Skin epidermis (tissue), 12 donors: ENCODE measurements around the gene ADCY10.
A peak's percentile ranks its signal among the peaks of the same experiment; 100 is the strongest.

Source experiments
- H3K27ac ChIP-seq, 21 experiments: fragments of 200-600 bp; sonication (generic) in 11 of 21; one replicate each; pipeline ENCODE4 v1.5.0; 2020; ENCODE audit warnings: mild to moderate bottlenecking in 3 of 21, inconsistent platforms in 2 of 21, moderate library complexity in 2 of 21
- H3K4me3 ChIP-seq, 7 experiments: fragments of 200-600 bp; sonication (generic) in 2 of 7; one replicate each; pipeline ENCODE4 v1.5.0; 2020; ENCODE audit warnings: inconsistent platforms in 2 of 7, mild to moderate bottlenecking in 2 of 7, moderate library complexity in 1 of 7

Gene ADCY10

DNA sequence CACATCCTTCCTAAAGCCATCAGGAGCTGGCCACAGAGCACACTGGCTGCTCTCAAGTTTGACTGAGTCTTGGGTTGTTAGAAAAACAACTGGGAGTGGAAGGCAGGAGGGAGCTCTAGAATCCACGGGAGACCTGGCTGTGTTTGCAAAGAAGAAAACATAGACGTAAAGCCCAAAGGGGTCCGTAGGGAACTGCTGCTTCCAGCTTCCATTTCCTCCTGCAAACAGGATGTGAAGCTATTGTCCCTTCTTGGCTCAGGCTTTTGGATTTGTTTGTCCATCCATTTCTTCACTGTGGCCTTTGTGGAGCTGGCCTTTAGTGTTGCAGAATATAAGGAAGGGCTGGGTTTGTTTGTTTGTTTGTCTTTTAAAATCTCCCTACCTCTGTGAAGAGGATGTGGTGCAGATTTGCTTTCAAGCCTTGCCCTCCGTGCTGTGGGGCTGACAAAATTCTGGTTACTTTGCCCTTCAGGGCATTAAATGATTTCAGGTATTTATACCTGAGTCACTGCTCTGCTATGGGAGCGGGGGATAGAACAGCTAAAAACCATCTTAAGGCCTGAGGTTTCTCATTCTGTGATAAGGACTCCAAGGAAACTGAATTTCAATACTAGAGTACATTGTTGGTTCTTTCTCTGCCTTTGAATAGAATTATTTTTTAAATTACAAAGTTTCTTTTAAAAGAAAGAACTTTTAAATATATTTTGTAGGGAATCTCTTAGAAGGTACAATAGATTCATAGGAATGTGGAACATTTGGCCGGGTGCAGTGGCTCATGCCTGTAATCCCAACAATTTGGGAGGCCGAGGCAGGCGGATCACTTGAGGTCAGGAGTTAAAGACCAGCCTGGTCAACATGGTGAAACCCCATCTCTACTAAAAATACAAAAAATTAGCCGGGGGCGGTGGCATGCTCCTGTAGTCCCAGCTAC lies 117.9 kb downstream of the ADCY10 start:
- Histone ChIP-seq H3K4me3 (no peak overlapping the region), H3K27ac (peak overlapping the region in 17 of 21 experiments; percentile 6 to 78 (median 54))

DNA sequence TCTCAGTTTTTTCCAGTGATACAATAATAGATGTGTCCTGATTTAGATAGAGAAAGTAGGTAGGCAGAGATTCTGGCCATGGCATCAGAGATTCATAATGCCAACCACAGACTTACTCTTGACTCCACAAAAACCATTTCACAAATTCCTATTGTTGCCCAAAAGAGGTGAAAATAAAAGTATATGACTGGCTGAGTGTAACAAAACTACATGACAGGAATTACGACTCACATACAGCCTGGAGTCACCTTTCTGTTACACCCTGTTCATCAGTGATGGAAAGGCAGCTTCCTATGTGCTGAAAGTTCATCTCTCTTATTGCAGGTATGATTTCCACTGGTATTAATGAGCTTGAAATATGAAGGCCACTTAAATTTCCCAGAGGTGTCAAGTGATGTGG lies 119.9 kb downstream of the ADCY10 start:
- Histone ChIP-seq H3K27ac (peak overlapping the region in 1 of 21 experiments; percentile 30), H3K4me3 (no peak overlapping the region)

DNA sequence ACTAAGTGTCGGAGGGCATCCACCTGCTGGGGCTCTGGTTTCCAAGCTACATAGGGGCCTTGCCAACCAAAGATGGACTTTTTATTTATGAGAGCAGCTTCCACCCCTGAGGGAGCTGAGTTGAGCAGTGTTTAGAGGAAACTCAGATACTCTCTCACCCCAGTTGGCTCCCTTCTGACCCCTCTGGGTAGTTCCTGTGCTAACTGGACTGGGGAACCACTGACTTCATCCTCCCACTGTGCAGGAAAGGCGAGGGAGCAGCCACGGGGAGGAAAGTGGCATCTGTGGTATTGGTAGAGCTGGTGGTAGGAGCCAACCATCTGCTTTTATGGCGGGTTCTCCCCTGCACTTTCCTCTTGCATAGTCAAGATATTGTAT lies 121.8 kb downstream of the ADCY10 start:
- peak overlapping the region in 2 of 21 experiments; percentile 31 to 46 for H3K27ac ChIP-seq
- no peak overlapping the region for H3K4me3 ChIP-seq

DNA sequence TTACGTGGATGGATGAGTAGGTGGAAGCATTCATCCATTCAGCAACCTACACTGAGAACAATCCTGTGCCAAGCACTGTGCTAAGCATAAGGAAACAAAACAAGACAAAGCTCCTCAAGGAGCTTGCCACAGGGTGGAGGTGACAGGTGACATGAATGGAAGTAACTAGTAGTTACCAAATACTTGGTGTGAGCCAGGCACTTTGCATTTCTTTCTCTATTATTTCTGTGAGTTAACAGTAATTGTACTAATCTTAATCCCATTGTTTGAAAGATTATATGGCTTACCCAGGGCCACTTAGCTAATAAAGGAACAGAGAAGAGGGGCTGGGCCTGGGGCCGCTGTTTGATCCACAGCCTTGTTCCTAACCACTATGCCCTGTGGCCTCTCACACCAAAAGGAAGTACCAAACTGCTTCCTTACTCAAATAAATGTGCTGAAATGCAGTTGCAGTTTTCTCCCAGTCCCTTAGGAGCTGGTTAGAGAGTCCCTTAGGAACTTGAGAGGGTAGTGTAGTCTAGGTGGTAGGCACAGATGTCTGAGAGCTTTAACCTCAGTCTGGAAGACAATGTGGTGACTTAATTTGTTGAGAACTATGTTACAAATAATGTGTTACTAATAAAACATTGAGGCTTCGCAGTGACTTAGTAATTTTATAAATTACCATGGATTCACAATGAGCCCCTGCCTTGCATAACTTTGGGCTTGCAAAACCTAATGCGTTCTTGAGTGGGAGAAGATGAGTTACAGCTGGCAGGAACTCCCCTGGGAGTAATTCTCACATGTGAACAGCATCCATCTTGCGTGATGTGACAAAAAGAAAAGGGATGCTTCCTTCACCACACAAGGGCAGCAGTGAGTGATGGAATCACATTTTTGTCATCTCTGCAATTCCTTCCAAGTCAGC lies 122.4 kb downstream of the ADCY10 start:
- Histone ChIP-seq H3K4me3 (no peak overlapping the region), H3K27ac (peak overlapping the region in 14 of 21 experiments; percentile 0 to 66 (median 26))

DNA sequence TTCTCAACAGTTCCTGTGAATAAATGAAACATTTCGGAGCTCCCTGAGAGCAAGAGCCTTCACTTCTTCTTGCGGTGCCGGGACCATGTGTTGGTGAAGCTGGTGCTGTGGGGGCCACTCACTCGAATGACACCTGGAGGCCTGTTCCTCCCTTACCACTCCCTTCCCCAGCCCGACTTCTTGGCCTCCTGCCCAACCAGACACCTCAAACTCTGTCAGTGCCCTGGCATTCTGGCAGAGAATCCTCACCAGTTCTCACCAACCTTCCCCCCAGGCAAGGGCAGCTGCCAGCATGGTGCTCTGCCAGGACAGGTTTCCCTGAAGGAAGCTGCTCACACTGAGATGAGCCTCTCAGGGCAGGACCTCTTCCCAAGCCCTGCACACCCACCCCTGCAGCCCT lies 123.8 kb downstream of the ADCY10 start:
- Histone ChIP-seq H3K4me3 (no peak overlapping the region), H3K27ac (peak overlapping the region in 9 of 21 experiments; percentile 21 to 79 (median 45))

DNA sequence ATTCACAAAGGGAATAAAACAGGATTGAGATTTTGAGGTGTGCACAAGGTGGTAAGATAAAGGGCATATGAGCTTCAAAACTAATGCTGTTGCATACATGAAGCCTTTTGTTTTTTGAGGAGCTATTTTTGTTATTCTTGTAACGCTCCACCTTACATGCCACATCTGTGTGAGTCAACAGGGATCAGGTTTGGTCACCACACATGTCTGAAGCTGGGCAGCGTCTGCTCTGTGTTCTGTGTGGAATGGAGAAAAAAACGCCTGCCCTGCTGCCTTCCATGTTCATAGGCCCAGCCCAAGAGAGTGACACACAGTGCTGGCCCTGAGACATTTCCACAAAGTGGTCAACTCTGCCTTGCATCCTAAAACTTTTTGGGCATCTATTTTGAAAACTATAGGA lies 124.4 kb downstream of the ADCY10 start:
- H3K4me3 ChIP-seq: no peak overlapping the region

DNA sequence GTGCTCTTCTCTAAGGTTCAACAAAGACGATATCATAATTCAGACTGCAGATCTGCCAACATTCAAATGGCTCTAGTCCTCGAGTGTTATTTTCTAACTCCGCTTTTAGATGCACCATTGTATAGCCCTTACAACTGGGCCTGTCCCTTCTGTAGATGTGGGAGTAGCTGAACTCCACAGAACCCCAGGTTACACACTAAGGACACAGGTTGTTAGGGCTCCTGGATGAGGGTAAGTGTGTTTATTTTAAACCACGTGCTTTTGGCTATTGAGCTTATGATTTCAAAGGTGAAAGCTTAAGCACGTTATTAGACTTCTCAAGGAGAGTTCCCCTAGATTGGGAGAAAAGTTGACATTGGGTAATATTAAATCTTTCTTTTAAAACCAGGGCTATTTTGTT lies 127.4 kb downstream of the ADCY10 start:
- Histone ChIP-seq H3K4me3 (no peak overlapping the region), H3K27ac (no peak overlapping the region)

More for the DNA sequence above, 124.4 kb downstream of the ADCY10 start:
- H3K27ac ChIP-seq: peak overlapping the region in 10 of 21 experiments; percentile 21 to 79 (median 40)

DNA sequence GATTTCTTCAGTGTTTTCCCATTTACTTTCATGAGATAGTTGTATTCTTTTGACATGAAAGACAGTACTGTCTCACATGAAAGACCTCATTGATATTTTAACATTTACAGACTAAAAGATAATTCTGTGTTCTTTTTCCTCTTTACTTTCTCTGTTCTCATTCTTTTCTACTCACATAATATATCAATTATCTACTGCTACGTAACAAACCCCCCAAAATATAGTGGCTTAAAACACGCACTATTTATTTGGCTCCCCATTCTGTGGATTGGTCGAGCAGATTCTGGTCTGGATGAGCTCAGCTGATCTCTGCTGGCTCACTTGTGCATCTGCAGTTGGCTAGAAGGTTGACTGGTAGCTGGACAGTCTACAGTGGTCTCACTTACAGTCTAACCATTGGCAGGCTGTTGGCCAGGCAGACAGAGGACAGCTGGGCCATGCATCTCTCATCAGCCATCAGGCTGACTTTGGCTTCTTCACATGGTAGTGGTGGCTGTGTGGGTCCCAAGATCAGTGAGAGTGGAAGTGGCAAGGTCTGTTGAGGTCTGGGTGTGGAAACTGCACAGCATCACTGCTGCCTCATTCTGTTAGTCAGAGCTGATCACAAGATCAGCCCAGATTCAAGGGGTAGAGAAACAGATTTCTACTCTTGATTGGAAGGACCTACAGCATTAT lies 128.9 kb downstream of the ADCY10 start:
- no peak overlapping the region for H3K4me3 ChIP-seq
- no peak overlapping the region for H3K27ac ChIP-seq

DNA sequence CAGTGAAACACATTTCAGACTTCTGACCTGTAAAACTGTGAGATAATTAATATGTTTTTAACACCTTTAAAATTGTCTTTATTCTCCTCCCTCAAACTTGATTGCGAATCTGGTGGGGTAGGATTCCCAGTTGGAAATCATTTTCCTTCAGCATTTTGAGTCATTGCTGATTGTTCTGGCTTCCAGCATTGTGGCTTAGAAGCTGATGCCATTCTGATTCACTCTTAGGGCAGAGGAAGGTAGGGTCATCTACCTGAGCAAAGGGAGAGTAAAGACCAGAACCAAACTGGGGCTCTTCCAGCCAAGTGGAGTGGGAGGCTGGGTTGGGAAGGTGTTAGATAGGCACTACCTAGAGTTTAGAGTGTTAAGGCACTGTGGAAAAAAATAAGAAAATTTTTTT lies 131.0 kb downstream of the ADCY10 start:
- Histone ChIP-seq H3K4me3 (no peak overlapping the region), H3K27ac (no peak overlapping the region)

DNA sequence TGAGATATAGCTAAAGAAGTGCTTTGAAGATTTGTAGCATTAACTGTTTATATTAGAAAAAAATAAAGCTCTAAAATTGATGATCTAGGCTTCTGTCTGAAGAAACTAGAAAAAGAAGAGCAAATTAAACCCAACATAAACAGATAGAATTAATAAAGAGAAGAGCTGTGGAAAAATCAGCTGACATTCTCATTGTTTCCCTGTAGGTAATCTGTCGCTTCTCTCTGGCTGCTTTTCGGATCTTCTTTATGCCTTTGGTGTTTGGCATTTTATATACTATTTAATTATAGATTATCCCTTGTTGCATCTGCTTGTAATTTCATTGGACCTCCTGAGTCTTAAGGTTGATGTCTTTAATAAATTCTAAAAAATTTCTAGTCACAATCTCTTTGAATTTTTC lies 132.4 kb downstream of the ADCY10 start:
- no peak overlapping the region for H3K27ac ChIP-seq

DNA sequence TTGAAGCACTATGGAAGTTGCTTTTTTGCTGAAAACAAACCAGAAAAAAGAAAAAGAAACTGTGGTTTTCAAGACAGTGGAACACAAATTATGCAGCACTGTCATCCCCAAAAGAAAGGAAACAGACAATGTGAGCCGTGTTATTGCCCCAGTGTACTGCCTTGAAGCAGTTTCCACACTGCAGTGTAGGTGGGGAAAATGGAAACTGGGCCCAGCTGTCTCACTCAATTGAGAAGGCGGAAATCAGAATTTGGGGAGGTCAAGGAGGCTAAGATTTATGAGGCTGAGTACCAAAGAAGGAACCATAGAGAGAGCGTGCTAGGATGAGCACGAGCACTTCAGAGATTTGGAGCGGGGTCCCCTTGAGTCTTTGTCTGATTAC lies 136.7 kb downstream of the ADCY10 start:
- H3K27ac ChIP-seq: peak overlapping the region in 2 of 21 experiments; percentile 7 to 28
- no peak overlapping the region for H3K4me3 ChIP-seq

More for the DNA sequence above, 132.4 kb downstream of the ADCY10 start:
- no peak overlapping the region for H3K4me3 ChIP-seq

DNA sequence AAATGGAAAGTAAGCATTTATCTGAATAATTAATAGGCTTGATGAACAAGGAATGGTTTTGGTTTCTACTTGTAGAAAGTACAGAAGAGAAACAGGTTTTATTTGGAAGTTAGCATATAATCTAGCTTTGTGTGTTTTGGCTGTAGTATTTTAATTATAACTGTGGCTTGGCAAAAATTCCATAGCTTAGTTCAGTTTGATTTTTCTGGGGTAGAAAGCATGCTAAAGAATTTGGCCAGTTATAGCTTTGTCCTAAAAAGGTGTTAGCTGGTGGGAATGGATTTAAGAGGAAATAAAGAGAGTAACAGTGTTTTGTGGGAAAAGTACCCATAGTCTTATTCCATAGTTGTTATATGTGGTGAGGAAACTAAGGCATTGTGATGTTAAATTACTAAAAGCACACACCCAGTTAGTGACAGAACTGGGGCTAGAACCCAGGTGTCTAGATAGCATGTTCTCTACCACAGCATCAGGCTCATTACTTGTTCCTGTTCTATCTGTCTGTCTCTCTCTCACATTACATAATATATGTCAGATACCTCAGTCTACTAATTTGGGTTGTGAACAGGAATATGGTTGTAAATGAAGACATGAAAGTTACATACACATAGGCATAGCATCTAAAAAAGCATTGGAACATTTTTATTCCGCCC lies 137.2 kb downstream of the ADCY10 start:
- Histone ChIP-seq H3K27ac (peak overlapping the region in 5 of 21 experiments; percentile 7 to 54 (median 28)), H3K4me3 (no peak overlapping the region)

DNA sequence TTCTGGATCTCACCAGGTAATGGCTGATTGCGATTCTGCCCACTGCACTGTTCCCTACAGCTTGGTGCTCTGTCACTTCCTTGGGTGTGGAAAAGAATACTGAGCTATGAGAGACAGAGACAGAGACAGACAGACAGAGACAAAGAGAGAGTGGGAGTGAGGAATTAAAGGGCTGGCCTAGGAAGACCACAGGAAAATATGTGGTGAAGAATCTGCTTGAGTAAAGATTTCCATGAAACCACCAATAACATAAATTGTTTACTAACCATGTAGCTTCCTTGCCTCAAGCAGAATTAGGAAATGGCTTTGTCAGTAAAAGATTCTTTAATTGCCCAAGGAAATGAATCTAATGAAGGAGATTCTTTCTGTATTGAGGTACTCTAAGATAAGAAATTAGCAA lies 137.8 kb downstream of the ADCY10 start:
- peak overlapping the region in 5 of 21 experiments; percentile 8 to 54 (median 29) for H3K27ac ChIP-seq
- H3K4me3 ChIP-seq: no peak overlapping the region

DNA sequence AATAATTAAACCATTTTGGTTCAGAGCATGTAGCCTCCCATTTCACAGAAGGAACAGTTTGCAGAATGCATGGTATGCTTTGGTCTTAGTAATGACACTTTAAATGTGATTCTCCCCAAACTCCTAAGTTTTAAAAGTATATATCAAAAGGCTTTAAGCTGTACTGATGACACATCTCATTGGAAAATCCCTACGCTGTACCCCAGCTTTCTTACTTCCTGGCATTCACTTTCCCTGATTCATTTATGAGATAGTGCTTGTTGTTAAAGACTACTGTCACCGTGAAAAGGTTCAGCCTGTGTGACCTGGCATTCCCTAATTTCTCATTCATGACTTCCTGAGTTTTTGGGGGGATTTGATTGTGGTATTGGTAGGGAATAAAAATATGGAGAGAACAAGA lies 138.8 kb downstream of the ADCY10 start:
- Histone ChIP-seq H3K4me3 (no peak overlapping the region), H3K27ac (peak overlapping the region in 5 of 21 experiments; percentile 1 to 51 (median 5))

DNA sequence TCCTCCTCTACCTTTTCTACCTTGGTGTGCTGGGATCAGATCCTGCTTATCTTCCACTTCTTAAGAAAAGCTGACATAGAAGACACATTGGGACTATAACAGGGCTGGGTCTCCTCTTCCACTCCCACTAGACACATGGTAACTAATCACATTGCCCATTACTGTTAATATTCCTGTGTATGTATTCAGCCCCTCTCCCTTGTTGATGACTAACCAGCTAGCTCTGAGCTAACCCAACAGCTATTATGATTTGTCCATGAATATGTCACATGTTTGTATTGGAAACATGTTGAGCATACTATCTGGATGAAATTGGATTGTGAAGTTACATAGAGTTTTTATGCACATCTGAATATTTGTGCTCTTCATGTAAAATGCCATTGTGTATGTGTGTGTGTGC lies 139.2 kb downstream of the ADCY10 start:
- H3K27ac ChIP-seq: peak overlapping the region in 2 of 21 experiments; percentile 26 to 29
- H3K4me3 ChIP-seq: no peak overlapping the region

DNA sequence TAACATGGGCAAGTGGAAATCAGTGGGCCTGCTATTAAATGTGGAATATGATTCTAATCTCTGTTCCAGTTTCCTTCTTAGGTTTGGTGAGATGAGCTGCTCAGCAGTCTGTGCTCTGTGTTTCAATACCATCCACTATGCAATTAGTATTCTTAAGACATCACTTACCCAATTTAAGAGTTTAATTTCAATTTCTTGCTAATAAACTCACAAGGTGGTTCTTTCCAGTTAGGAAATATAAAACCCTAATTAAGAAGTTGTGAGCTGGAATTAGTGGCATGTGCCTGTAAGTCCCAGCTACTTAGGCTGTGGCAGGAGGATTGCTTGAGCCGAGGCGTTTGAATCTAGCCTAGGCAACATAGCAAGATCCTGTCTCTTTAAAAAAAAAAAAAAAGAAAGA lies 140.4 kb downstream of the ADCY10 start:
- Histone ChIP-seq H3K27ac (no peak overlapping the region), H3K4me3 (no peak overlapping the region)

DNA sequence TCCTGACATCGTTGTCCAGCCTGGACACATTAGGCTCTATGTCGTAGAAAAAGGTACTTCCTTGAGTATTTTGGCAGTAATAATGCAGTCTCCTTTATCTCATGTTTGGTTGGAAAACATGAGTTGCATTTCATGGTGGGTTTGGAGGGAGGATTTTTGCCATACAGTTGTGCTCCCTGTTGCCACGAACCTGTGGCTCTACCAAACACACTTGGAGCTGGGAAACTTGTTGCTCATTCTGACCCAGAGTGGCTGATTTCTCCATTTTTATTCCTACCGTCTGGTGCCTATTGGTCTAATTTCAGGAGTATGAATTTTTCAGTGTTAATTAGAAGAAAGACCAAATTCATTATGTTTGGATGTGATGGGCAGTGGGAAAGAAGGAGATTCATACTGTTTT lies 141.5 kb downstream of the ADCY10 start:
- no peak overlapping the region for H3K27ac ChIP-seq
- no peak overlapping the region for H3K4me3 ChIP-seq

DNA sequence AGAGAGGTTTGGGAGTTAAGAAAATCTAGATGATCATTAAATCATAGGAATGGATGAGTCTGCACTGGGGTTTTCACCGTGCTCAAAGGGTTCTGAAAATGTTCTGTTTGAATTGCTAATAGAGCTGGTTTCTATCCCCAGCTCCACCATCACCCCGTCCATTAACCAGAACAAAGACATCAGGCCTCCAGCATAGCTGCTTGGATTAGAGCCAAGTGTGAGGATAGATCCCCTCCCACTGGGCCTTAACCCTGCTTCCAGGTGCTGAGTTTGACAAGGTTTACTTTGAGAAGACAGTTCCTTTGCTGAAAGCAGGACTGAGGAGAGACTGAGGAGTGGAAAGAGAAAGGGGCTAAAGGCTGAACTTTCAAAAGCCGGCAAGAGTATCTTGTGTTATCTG lies 143.8 kb downstream of the ADCY10 start:
- H3K4me3 ChIP-seq: no peak overlapping the region
- H3K27ac ChIP-seq: no peak overlapping the region

DNA sequence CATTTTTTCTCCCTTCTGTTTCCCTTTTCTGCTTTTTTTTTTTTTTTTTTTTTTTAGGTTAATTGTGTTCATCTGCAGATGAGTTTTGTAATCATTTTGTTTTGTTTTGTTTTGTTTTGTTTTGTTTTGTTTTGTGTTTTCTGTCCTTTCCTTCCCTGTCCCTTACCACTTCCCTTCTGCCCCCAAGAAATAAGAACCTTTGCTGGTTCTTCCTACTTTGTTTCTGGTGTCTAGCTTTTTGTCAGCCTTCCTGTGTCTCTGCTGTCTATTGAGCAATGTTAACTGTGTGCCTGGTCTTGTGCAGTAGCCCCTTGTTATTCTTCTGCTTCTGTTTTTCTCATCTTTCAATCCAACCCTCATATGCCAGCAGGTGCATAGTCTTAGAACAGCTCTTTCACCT lies 146.2 kb downstream of the ADCY10 start:
- no peak overlapping the region for H3K4me3 ChIP-seq
- no peak overlapping the region for H3K27ac ChIP-seq
